HG02610 (cell line): Measurements from ENCODE around the gene OPCML.

Source experiments
- ATAC-seq: cut with Tn5 transposase; IDR thresholded peaks from one replicate; pipeline ENCODE4 v1.9.1; 2021; ENCODE audit warnings: mild to moderate bottlenecking, moderate library complexity; ENCODE audit not compliant: unreplicated experiment

The OPCML gene

DNA sequence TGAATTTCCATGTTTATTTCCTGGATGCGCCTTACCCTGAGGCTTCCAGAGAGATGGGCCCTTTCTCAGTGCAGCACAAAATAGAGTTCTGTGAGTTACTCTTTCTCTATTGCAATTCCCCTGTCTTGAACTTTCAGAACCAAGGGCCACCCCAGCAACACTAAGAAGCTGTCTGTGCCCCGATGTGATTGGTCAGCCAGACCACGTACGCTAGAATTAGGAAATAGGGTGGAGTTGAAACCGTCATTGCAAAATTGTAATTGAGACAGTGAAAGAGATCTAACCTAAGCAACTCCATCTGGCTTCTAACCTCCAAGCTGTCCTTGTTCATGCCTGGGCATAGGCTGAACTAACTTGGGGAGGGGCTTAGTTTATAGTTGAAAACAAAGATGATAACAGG is 981.3 kb downstream of the OPCML start:
- ATAC-seq = no peak

DNA sequence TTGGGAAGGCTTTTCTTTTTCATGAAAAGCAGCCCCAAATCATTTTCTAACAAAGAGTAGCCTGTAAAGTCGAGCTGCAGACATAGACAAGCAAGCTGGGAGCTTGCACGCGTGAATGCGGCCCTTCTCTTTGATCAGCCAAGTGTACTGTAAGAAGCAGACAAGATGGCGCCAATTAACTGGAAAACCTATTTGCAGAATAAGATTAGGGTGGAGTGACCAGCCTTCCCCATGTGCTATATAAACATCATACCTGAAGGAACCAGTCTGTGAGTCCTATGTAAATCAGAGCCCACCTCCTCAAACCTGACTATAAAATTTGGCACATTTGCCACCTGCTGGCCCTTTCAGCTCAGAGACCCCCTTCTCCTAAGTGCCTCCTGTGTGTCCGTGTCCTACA is 982.7 kb downstream of the OPCML start:
- no peak for ATAC-seq

DNA sequence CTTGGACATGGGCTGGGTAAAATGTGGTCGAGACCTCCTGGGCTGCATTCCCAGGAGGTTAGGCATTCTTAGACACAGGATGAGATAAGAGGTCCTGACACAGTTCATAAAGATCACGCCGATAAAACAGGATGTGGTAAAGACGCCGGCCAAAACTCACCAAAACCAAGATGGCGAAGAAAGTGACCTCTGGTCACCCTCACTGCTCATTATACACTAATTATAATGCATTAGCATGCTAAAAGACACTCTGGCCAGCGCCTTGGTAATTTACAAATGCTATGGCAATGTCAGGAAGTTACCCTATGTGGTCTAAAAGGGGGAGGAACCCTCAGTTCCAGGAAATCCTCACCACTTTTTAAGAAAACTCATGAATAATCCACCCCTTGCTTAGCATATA is 983.3 kb downstream of the OPCML start:
- ATAC-seq = no peak

DNA sequence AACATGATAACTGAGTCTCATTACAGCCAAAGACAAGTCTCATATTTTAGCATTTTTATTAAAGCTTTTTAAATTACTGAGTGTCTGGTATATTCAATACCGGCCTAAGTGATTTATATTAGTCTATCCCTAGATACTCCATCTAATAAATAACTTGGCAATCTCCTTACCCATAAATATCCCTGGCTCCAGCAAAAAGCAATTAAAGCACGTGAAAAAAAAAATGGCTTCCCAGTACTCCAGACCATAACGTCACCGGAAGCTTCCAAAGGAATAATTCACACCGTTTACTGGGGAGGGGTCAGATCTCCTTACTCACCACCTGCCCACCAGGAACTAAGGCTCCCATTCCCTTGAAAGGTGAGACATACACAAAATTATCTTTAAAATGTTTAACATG is 988.3 kb downstream of the OPCML start:
- no peak for ATAC-seq

DNA sequence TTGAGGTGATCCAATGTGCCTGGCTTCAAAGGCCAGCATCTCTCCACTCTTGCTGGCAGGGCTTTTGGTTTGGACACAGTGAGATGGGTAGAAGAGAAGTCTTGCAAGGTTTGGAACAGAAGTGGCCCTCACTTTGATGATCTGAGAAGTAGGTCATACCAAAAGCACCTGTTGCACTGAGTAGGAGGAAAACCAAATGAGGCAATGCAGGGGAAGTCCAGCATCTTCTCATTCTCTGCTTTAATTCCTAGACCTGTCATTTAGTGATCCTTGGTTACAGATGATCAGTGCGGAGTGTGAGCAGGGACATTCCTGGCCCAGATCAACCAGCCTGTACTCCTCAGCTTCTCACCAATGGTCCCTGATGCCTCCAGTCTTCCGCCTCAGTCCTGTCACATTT is 990.5 kb downstream of the OPCML start:
- ATAC-seq = no peak

GRCh38 chr11:132540581-132540980 is 991.7 kb downstream of the OPCML start:
- ATAC-seq = no peak

GRCh38 chr11:132539590-132540368 is 992.5 kb downstream of the OPCML start:
- no peak for ATAC-seq

GRCh38 chr11:132538642-132539041 is 993.7 kb downstream of the OPCML start:
- ATAC-seq = no peak

DNA sequence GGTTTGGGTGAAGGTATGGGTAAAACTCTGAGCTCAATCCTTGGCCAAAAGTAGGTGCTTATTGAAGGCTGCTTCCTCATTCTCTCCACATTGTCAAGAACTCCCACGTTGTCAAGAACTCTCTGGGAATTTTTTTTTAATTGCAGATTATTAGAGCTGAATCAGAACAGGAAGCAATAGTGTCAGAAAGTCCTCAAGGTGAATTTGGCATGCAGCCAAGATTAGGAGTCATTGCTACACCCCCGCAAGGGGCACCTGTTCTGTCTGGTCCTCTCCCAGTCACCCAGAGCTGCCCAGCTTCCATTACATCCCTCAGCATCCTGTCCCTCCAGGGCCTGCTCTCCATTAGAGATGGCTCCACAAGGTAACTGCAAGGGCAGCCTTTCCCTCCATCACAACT is 996.5 kb downstream of the OPCML start:
- no peak for ATAC-seq

DNA sequence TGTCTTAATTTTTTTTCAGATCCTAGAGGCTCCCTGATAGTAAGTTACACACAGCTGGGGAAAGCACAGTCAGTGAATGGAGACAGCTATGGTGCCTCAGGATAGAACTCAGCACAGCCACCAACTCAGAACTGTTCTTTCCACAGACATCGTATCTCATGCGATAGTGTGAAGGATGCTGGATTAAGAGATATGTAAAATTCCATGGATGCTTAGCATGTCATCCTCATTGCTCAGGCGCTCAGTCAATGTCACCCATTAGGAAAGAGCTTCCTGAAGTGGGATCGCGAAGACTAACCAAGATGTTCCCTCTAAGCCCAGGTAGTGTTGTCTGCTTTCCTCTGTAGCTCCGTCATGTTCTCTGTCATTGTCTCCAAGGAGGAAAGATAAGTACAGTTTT is 1000.4 kb downstream of the OPCML start:
- ATAC-seq = no peak

GRCh38 chr11:132528181-132528580 is 1004.1 kb downstream of the OPCML start:
- no peak for ATAC-seq

- no peak for ATAC-seq
These were observed 1008.4 kb downstream of the OPCML start for GRCh38 chr11:132523929-132524328.

- ATAC-seq = no peak
These were observed 1012.1 kb downstream of the OPCML start for GRCh38 chr11:132520199-132520598.

- ATAC-seq = no peak
These were observed 1013.0 kb downstream of the OPCML start for GRCh38 chr11:132519241-132519815.

- ATAC-seq = no peak
These were observed 1027.7 kb downstream of the OPCML start for GRCh38 chr11:132504501-132505041.

DNA sequence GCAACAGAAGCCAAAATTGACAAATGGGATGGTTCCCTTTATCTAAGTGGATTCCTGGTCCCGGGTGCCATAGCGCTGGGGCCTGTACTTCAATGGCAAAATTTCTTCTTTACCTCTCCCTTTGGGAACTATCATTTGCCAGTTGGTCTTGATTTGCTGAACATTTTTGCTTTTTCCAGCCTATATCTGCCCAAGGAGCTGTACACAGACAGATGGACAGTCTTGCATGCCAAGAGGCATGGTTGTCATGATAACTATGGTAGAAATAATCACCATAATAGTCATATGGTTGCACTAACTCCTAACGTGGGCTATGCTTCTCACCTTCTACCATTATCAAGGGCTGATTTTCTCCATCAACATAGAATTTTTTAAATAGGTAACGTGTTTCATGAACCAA is 1030.9 kb downstream of the OPCML start:
- no peak for ATAC-seq

- ATAC-seq = no peak
These were observed 1032.6 kb downstream of the OPCML start for GRCh38 chr11:132499661-132500060.

- ATAC-seq = no peak
These were observed 1036.0 kb downstream of the OPCML start for GRCh38 chr11:132496341-132496740.

DNA sequence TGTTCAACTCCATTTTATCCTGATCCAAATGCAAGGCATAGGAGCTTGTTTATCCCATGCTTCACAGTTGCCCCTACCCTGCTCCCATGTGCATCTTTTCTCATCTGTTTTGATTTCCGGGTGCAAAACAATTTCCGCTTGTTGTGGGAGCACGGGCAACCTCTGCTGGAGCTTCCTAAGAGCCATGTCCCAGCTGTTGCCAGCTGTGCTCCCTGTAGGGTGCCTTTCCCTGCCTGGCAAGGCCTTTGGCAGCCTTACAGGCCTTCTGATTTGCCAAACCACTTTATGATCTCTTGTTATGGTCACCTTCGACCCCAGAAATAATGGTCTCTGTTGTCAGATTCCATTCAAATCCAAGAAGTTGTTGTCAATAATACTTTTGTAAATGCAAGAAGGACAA is 1038.5 kb downstream of the OPCML start:
- ATAC-seq = no peak

DNA sequence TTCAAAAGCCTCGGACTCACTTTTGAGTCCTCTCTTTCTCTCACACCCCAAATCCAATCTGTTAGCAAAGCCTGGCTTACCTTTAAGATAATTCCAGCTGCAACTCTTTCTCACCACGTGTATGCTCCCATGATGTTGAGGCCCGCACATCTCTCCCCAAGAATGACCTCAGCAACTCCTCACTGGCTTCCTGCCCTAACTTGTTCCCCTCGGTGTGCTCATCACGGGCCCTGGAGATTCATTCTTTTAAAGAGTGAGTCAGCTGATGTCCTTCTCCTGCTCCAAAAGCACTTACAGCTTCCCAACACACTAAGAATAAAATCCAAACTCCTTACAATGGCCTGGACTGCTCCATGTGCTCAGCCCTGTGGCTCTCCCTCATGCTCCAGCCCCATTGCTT is 1041.3 kb downstream of the OPCML start:
- ATAC-seq = no peak

GRCh38 chr11:132486060-132486459 is 1046.2 kb downstream of the OPCML start:
- ATAC-seq = no peak

- ATAC-seq = no peak
These were observed 1057.3 kb downstream of the OPCML start for GRCh38 chr11:132475026-132475425.
